ENCODE measurements around the gene MED23.

The MED23 gene

GRCh38 chr6:131627724-131628682 lies at the start of gene MED23:
MED23 (minus strand) TSS chr6:131628242; CDS start chr6:131628049, 193 bp downstream.
- DNase-seq: peak; percentile 96

- no peak for DNase-seq
Measured at GRCh38 chr6:131673184-131673583, 45.1 kb upstream of the MED23 start.

GRCh38 chr6:131669891-131670290 lies 41.8 kb upstream of the MED23 start:
- no peak for DNase-seq

GRCh38 chr6:131663578-131664165 lies 35.6 kb upstream of the MED23 start:
- DNase-seq: no peak

GRCh38 chr6:131660195-131660594 lies 32.2 kb upstream of the MED23 start:
- peak; percentile 37 for DNase-seq

GRCh38 chr6:131658287-131658686 lies 30.2 kb upstream of the MED23 start:
- no peak for DNase-seq

GRCh38 chr6:131657630-131658111 lies 29.6 kb upstream of the MED23 start:
- DNase-seq: no peak

GRCh38 chr6:131657222-131657621 lies 29.2 kb upstream of the MED23 start:
- no peak for DNase-seq

GRCh38 chr6:131656667-131657066 lies 28.6 kb upstream of the MED23 start:
- DNase-seq: no peak

- DNase-seq: no peak
Measured at GRCh38 chr6:131655951-131656350, 27.9 kb upstream of the MED23 start.

- no peak for DNase-seq
Measured at GRCh38 chr6:131655387-131655786, 27.3 kb upstream of the MED23 start.

GRCh38 chr6:131654326-131654725 lies 26.3 kb upstream of the MED23 start:
- no peak for DNase-seq

GRCh38 chr6:131652472-131652871 lies 24.4 kb upstream of the MED23 start:
- DNase-seq: no peak

- DNase-seq: no peak
Measured at GRCh38 chr6:131651782-131652181, 23.7 kb upstream of the MED23 start.

GRCh38 chr6:131646249-131646670 lies 18.2 kb upstream of the MED23 start:
- DNase-seq: no peak

- no peak for DNase-seq
Measured at GRCh38 chr6:131645846-131646245, 17.8 kb upstream of the MED23 start.

- DNase-seq: no peak
Measured at GRCh38 chr6:131644921-131645320, 16.9 kb upstream of the MED23 start.

- no peak for DNase-seq
Measured at GRCh38 chr6:131643855-131644460, 15.9 kb upstream of the MED23 start.

GRCh38 chr6:131642987-131643611 lies 15.1 kb upstream of the MED23 start:
- DNase-seq: no peak

GRCh38 chr6:131642565-131642964 lies 14.5 kb upstream of the MED23 start:
- no peak for DNase-seq

GRCh38 chr6:131641554-131641953 lies 13.5 kb upstream of the MED23 start:
- no peak for DNase-seq

- DNase-seq: no peak
Measured at GRCh38 chr6:131640576-131640975, 12.5 kb upstream of the MED23 start.

- no peak for DNase-seq
Measured at GRCh38 chr6:131640100-131640499, 12.1 kb upstream of the MED23 start.
